Peyer's patch (tissue), 4 donors: Measurements from ENCODE around the gene B4GALT5.

Source experiments
- POLR2A ChIP-seq, 2 donors: fragments of 450-650 bp; IDR thresholded peaks; one replicate each; pipeline ENCODE4 v1.5.1; 2017; ENCODE audit warnings: antibody characterized with exemption in 2 of 2, mild to moderate bottlenecking in 2 of 2, moderate library complexity in 2 of 2
- TF ChIP-seq, protein P1 (sequence below), 6 experiments: fragments of 450-650 bp in 4 of 6; fragments of 200-600 bp in 2 of 6; sonication (generic) in 1 of 6; IDR thresholded peaks; one replicate each; pipeline ENCODE4 v1.5.1; 2017 to 2019; ENCODE audit warnings: antibody characterized with exemption in 6 of 6, mild to moderate bottlenecking in 3 of 6, moderate library complexity in 1 of 6

DNA sequence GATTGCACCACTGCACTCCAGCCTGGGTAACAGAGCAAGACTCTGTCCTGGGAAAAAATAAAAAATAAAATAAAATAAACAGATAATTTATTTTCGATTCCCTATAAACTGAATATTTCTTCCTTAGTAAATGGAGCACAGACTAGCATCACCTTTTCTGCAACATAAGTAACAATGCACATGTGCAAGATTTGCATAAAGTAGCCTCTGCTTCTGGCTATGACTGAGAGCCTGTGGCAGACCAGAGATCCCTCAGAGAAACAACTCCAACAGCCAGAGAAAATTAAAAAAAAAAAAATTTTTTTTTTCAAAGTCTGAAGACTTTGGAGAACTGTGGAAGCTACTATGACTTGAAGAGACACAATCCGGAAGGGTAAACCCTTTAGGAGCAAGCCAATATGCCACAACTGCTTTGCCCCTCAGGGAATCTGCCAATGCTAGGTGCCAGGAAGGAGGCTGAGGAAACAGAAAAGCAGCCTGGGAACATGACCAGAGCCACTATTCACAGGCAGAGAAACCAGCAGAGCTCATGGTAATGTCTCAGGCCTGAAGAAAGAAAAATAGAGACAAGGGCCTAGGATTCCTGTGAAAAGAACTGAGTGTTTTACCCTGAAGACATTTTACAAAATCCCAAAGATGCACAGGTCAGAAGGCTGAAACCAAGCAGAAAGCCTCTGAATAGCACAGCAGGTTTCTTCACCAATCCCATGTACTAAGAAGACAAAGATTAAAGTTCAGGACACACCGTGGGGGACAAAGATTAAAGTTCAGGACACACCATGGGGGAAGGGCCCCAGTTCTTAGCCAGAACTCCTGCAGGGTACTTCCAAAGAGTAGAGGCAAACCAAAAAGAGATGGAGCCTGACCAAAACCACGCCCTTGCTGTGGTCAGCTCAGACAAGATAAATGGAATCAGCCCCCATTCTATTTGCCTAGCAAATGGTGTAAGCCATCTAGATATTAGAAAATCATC lies 25.8 kb downstream of the B4GALT5 start:
- TF ChIP-seq POLR2A (IDR thresholded peaks at IDR 0.05): no peak
- TF ChIP-seq, protein P1, sequence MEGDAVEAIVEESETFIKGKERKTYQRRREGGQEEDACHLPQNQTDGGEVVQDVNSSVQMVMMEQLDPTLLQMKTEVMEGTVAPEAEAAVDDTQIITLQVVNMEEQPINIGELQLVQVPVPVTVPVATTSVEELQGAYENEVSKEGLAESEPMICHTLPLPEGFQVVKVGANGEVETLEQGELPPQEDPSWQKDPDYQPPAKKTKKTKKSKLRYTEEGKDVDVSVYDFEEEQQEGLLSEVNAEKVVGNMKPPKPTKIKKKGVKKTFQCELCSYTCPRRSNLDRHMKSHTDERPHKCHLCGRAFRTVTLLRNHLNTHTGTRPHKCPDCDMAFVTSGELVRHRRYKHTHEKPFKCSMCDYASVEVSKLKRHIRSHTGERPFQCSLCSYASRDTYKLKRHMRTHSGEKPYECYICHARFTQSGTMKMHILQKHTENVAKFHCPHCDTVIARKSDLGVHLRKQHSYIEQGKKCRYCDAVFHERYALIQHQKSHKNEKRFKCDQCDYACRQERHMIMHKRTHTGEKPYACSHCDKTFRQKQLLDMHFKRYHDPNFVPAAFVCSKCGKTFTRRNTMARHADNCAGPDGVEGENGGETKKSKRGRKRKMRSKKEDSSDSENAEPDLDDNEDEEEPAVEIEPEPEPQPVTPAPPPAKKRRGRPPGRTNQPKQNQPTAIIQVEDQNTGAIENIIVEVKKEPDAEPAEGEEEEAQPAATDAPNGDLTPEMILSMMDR (IDR thresholded peaks at IDR 0.05): no peak
